ENCODE results near the gene CTSK. TPM values are rescaled to one million over a fixed set of nuclear protein-coding genes. Genes with fewer than 3 reads are reported as not detected.
A peak's percentile ranks its signal among the peaks of the same experiment; 100 is the strongest.

The CTSK gene
- total and polyA plus RNA-seq, 4 donors, result 2.2 to 3.8 (median 2.4) TPM

DNA sequence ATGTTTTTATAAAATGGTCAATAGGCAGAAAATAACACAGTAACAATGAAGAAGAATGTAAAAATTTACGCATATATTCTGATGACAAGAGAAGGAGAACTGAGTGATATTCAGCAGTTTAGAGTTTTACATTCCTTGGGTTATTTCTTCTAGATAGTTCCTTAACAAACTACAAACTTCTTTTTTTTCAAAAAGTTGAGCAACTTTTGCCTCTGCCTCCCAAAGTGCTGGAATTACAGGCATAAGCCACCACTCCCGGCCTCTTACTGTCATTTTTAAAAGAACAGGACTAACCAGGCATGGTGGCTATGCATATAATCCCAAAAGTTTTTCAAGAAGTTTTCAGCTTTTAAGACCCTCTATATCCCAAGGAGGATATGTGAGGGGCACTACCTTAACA, 35.4 kb upstream of the CTSK start:
- Histone ChIP-seq H3K9ac (ENCODE audit: low read depth in 1 of 2, low read length in 2 of 2) (peak overlapping the region in 1 of 2 donors; percentile 20), H3K27ac (ENCODE audit: low read depth in 1 of 2, low read length in 2 of 2) (no peak overlapping the region), H3K27me3 (ENCODE audit: control insufficient read depth in 4 of 4, insufficient read depth in 4 of 4, low read length in 3 of 4) (no peaks in the 10 kb centered on the region), H3K4me3 (ENCODE audit: low read depth in 1 of 3, low read length in 3 of 3) (no peak overlapping the region), H3K9me3 (ENCODE audit: control insufficient read depth in 4 of 4, low read length in 3 of 4) (no peaks in the 10 kb centered on the region), H3K4me1 (ENCODE audit: control insufficient read depth in 4 of 4, insufficient read depth in 4 of 4, low read length in 3 of 4) (peaks cover 3 to 13% (median 10%) of the 10 kb centered on the region in 4 donors), H3K36me3 (ENCODE audit: control insufficient read depth in 4 of 4, insufficient read depth in 3 of 4, low read depth in 1 of 4, low read length in 3 of 4) (peaks cover 6 to 32% (median 13%) of the 10 kb centered on the region in 4 donors)
- 74% methylated on average over 2 of the region's 2 CpGs for WGBS
- TF ChIP-seq GABPA (IDR thresholded peaks at IDR 0.05 in 1 of 2, conservative IDR thresholded peaks at IDR 0.05 in 1 of 2) (no peak), FOXA2 (IDR thresholded peaks at IDR 0.05) (no peak), RXRA (IDR thresholded peaks at IDR 0.05) (no peak), CTCF (IDR thresholded peaks at IDR 0.05; ENCODE audit: low read depth, low read length, missing input control) (no peak), FOXA1 (IDR thresholded peaks at IDR 0.05) (no peak), HNF4G (IDR thresholded peaks at IDR 0.05) (no peak), TAF1 (conservative IDR thresholded peaks at IDR 0.05) (no peak), RAD21 (IDR thresholded peaks at IDR 0.05) (no peak), JUND (IDR thresholded peaks at IDR 0.05) (no peak), EGR1 (IDR thresholded peaks at IDR 0.05; ENCODE audit: low read depth in 2 of 2) (no peak), HNF4A (conservative IDR thresholded peaks at IDR 0.05) (no peak)
- TF ChIP-seq, protein P1, sequence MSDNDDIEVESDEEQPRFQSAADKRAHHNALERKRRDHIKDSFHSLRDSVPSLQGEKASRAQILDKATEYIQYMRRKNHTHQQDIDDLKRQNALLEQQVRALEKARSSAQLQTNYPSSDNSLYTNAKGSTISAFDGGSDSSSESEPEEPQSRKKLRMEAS (IDR thresholded peaks at IDR 0.05), result no peak
- TF ChIP-seq, protein P2, sequence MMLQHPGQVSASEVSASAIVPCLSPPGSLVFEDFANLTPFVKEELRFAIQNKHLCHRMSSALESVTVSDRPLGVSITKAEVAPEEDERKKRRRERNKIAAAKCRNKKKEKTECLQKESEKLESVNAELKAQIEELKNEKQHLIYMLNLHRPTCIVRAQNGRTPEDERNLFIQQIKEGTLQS (IDR thresholded peaks at IDR 0.05), result no peak
- TF ChIP-seq, protein P3, sequence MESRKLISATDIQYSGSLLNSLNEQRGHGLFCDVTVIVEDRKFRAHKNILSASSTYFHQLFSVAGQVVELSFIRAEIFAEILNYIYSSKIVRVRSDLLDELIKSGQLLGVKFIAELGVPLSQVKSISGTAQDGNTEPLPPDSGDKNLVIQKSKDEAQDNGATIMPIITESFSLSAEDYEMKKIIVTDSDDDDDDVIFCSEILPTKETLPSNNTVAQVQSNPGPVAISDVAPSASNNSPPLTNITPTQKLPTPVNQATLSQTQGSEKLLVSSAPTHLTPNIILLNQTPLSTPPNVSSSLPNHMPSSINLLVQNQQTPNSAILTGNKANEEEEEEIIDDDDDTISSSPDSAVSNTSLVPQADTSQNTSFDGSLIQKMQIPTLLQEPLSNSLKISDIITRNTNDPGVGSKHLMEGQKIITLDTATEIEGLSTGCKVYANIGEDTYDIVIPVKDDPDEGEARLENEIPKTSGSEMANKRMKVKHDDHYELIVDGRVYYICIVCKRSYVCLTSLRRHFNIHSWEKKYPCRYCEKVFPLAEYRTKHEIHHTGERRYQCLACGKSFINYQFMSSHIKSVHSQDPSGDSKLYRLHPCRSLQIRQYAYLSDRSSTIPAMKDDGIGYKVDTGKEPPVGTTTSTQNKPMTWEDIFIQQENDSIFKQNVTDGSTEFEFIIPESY (IDR thresholded peaks at IDR 0.05), result no peak
- no peak for DNase-seq (ENCODE audit: low spot score)

- 38% methylated on average over 2 of the region's 2 CpGs for WGBS
- DNase-seq (ENCODE audit: low spot score), result no peak
- Histone ChIP-seq H3K36me3 (ENCODE audit: control insufficient read depth in 4 of 4, insufficient read depth in 3 of 4, low read depth in 1 of 4, low read length in 3 of 4) (peaks cover 5 to 33% (median 13%) of the 10 kb centered on the region in 4 donors), H3K27me3 (ENCODE audit: control insufficient read depth in 4 of 4, insufficient read depth in 4 of 4, low read length in 3 of 4) (no peaks in the 10 kb centered on the region), H3K27ac (ENCODE audit: low read depth in 1 of 2, low read length in 2 of 2) (no peak overlapping the region), H3K4me3 (ENCODE audit: low read depth in 1 of 3, low read length in 3 of 3) (no peak overlapping the region), H3K4me1 (ENCODE audit: control insufficient read depth in 4 of 4, insufficient read depth in 4 of 4, low read length in 3 of 4) (peaks cover 3 to 13% (median 10%) of the 10 kb centered on the region in 4 donors), H3K9ac (ENCODE audit: low read depth in 1 of 2, low read length in 2 of 2) (no peak overlapping the region), H3K9me3 (ENCODE audit: control insufficient read depth in 4 of 4, low read length in 3 of 4) (no peaks in the 10 kb centered on the region)
- TF ChIP-seq JUND (IDR thresholded peaks at IDR 0.05), result no peak
- TF ChIP-seq RAD21 (IDR thresholded peaks at IDR 0.05), result no peak
- TF ChIP-seq FOXA2 (IDR thresholded peaks at IDR 0.05), result no peak
- no peak for TF ChIP-seq YY1 (IDR thresholded peaks at IDR 0.05)
- TF ChIP-seq, protein P1 (IDR thresholded peaks at IDR 0.05), result no peak
- TF ChIP-seq HNF4G (IDR thresholded peaks at IDR 0.05), result no peak
- TF ChIP-seq TAF1 (conservative IDR thresholded peaks at IDR 0.05), result no peak
- TF ChIP-seq HNF4A (conservative IDR thresholded peaks at IDR 0.05), result no peak
- no peak for TF ChIP-seq NR2F2 (IDR thresholded peaks at IDR 0.05)
- TF ChIP-seq REST (IDR thresholded peaks at IDR 0.05), result no peak
- TF ChIP-seq, protein P2 (IDR thresholded peaks at IDR 0.05), result no peak
- no peak for TF ChIP-seq FOXA1 (IDR thresholded peaks at IDR 0.05)
- no peak for TF ChIP-seq GABPA (IDR thresholded peaks at IDR 0.05 in 1 of 2, conservative IDR thresholded peaks at IDR 0.05 in 1 of 2)
- no peak for TF ChIP-seq EGR1 (IDR thresholded peaks at IDR 0.05; ENCODE audit: low read depth in 2 of 2)
- TF ChIP-seq, protein P3 (IDR thresholded peaks at IDR 0.05), result no peak
- no peak for TF ChIP-seq SP1 (IDR thresholded peaks at IDR 0.05)
- TF ChIP-seq RXRA (IDR thresholded peaks at IDR 0.05), result no peak
Observed at GRCh38 chr1:150842964-150843363, 34.9 kb upstream of the CTSK start.
